ENCODE data around the gene DAPK1.

GRCh38 chr9:87510252-87510683, 12.6 kb downstream of the DAPK1 start:
- no peak for TF ChIP-seq CTCF (IDR thresholded peaks at IDR 0.05; ENCODE audit: borderline replicate concordance, extremely low read depth, low read length, poor library complexity, severe bottlenecking)
- no peak for TF ChIP-seq EZH2 (IDR thresholded peaks at IDR 0.05; ENCODE audit: borderline replicate concordance, low read depth, low read length, severe bottlenecking)

Data from DND-41 (cell line).